Epidermal melanocyte (primary cell): ENCODE results near the gene FBXO24.
"Not testable (repeated sequence)": the region's sequence is repeated elsewhere in the genome, so short reads cannot be mapped to it uniquely, and the experiment has no call there.

Experiments
- DNase-seq: peaks from one replicate; pipeline ENCODE4 v3.0.0; 2011; ENCODE audit warnings: low spot score; ENCODE audit not compliant: insufficient read length

FBXO24 gene

GRCh38 chr7:100559127-100559526 lies 27.0 kb upstream of the FBXO24 start:
- DNase-seq: no peak

GRCh38 chr7:100561491-100562194 lies 24.5 kb upstream of the FBXO24 start:
- DNase-seq: no peak

GRCh38 chr7:100562195-100563099 lies 23.7 kb upstream of the FBXO24 start:
- no peak for DNase-seq

- DNase-seq: no peak
These were observed 23.0 kb upstream of the FBXO24 start for GRCh38 chr7:100563100-100563564.

- peak; percentile 82 for DNase-seq
These were observed 22.2 kb upstream of the FBXO24 start for GRCh38 chr7:100563809-100564400.

GRCh38 chr7:100564405-100564804 lies 21.7 kb upstream of the FBXO24 start:
- not testable (repeated sequence) for DNase-seq

GRCh38 chr7:100565133-100565571 lies 21.0 kb upstream of the FBXO24 start:
- DNase-seq: no peak

GRCh38 chr7:100566018-100566531 lies 20.1 kb upstream of the FBXO24 start:
- DNase-seq: no peak

GRCh38 chr7:100567031-100567730 lies 18.9 kb upstream of the FBXO24 start:
- no peak for DNase-seq

GRCh38 chr7:100567751-100568175 lies 18.4 kb upstream of the FBXO24 start:
- DNase-seq: no peak

- DNase-seq: no peak
These were observed 17.8 kb upstream of the FBXO24 start for GRCh38 chr7:100568176-100568895.

GRCh38 chr7:100568896-100569844 lies 17.0 kb upstream of the FBXO24 start:
- DNase-seq: no peak

- no peak for DNase-seq
These were observed 14.9 kb upstream of the FBXO24 start for GRCh38 chr7:100570954-100571828.

- DNase-seq: no peak
These were observed 14.4 kb upstream of the FBXO24 start for GRCh38 chr7:100571829-100572116.

GRCh38 chr7:100572281-100572948 lies 13.7 kb upstream of the FBXO24 start:
- no peak for DNase-seq

GRCh38 chr7:100572949-100573675 lies 13.0 kb upstream of the FBXO24 start:
- no peak for DNase-seq

- DNase-seq: no peak
These were observed 12.3 kb upstream of the FBXO24 start, which contains the start of gene SAP25 for GRCh38 chr7:100573691-100574361. SAP25 (minus strand) TSS chr7:100573900; CDS start chr7:100573742, 158 bp downstream.
